Liver (tissue), 3 donors: ENCODE measurements around the gene KCNQ1.

ENCODE experiments used
- CTCF ChIP-seq: fragments of 150-350 bp; IDR thresholded peaks from 2 replicates; pipeline ENCODE4 v1.5.1; 2017; ENCODE audit warnings: improper control_type of control experiment, low read depth, low read length; ENCODE audit not compliant: missing input control
- FOXA1 ChIP-seq: IDR thresholded peaks from 2 replicates; pipeline ENCODE4 v1.6.1; 2016; ENCODE audit warnings: antibody characterized with exemption
- GABPA ChIP-seq, 2 donors: IDR thresholded peaks in 1 of 2; conservative IDR thresholded peaks in 1 of 2; 2 replicates each; pipeline ENCODE4 v1.6.1; 2016; ENCODE audit warnings: antibody characterized with exemption in 2 of 2, mild to moderate bottlenecking in 1 of 2, moderate library complexity in 1 of 2
- JUND ChIP-seq, 2 donors: IDR thresholded peaks; 2 replicates each; pipeline ENCODE4 v1.6.1; 2016; ENCODE audit warnings: antibody characterized with exemption in 2 of 2
- REST ChIP-seq: IDR thresholded peaks from 2 replicates; pipeline ENCODE4 v1.6.1; 2016; ENCODE audit warnings: antibody characterized with exemption, mild to moderate bottlenecking
- YY1 ChIP-seq: IDR thresholded peaks from 2 replicates; pipeline ENCODE4 v1.6.1; 2016; ENCODE audit warnings: antibody characterized with exemption, mild to moderate bottlenecking
- donor health status: healthy.
- donor health status: healthy.

GRCh38 chr11:2417856-2418692, 26.7 kb upstream of the KCNQ1 start:
- no peak for TF ChIP-seq CTCF
- TF ChIP-seq JUND (IDR thresholded peaks at IDR 0.05), result no peak
- TF ChIP-seq GABPA (IDR thresholded peaks at IDR 0.05 in 1 of 2, conservative IDR thresholded peaks at IDR 0.05 in 1 of 2), result no peak
- no peak for TF ChIP-seq FOXA1
- TF ChIP-seq REST, result no peak
- no peak for TF ChIP-seq YY1
